Measurements from ENCODE around the gene CCDC13. TPM values are rescaled to one million over a fixed set of nuclear protein-coding genes. Genes with fewer than 3 reads are reported as not detected.

The CCDC13 gene
- total RNA-seq, 1 donor from 2014 or later = not detected

- no peak for ATAC-seq
These were observed 40.1 kb downstream of the CCDC13 start for GRCh38 chr3:42732829-42733459.

DNA sequence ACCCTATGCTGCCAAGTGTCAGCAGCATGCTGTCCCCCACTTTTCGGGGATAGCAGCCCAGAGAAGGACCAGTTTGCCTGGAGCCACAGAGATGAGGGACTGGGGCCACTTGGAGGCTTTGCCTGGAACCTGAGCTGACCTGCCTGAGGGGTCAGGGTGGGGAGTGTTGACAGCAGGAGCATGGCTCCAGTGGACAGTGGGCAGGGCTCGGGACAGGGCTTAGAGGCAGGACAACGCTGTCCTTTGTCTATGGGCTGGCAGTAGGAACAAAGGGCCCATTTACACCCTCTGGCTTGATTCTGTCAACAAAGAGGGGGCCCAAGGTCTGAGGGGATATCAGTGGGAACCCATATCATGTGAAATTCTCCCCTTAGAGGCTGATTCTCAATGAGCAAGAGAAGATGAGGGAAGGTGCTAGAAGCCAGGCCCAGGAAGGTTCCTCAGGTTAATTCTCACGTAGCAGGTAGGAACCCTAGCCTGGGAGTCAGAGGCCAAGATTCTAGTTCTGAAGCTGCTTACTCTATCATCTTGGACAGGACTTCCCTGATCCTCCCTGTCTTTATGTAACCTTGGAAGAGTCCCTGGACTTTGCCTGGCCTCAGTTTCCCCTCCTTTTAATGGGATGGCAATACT lies 40.7 kb downstream of the CCDC13 start:
- no peak for ATAC-seq

- ATAC-seq = no peak
These were observed 41.4 kb downstream of the CCDC13 start for GRCh38 chr3:42731476-42732195.

DNA sequence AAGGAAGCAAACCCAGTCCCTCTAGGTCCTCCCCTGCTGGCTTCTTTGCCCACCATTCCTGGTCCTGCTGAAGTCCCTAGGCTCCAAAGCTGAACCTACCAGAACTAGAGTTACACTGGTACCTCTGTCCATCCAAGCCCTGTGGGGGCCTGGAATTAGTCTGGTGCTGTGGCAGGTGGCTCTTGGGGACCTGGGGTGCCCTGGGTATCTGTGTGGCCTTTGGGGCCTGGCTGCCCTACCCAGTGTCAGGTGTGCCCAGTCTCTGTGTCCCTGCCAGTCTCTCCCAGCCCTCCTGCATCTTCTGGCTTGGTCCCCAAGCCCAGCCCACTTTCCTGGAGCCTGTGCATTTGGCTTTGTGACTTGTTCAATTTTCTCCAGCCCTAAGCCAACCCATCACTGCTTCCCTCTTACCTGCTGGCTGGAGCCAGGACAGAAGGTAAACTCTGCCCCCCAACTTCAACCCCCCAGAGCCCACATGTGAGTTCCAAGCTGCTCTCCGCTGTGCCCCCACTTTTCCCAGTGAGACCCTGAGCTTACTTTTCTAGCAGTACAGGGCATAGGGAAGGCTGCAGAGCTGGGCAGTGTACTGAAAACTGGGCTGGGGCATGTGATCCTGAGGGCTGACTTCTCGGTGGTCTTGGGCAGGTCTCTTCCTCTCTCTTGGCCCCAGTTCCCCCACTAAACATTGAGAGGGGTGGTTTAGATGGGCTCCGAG lies 42.2 kb downstream of the CCDC13 start:
- no peak for ATAC-seq

- no peak for ATAC-seq
These were observed 42.8 kb downstream of the CCDC13 start for GRCh38 chr3:42730294-42730693.

GRCh38 chr3:42729404-42730145 lies 43.5 kb downstream of the CCDC13 start:
- no peak for ATAC-seq

DNA sequence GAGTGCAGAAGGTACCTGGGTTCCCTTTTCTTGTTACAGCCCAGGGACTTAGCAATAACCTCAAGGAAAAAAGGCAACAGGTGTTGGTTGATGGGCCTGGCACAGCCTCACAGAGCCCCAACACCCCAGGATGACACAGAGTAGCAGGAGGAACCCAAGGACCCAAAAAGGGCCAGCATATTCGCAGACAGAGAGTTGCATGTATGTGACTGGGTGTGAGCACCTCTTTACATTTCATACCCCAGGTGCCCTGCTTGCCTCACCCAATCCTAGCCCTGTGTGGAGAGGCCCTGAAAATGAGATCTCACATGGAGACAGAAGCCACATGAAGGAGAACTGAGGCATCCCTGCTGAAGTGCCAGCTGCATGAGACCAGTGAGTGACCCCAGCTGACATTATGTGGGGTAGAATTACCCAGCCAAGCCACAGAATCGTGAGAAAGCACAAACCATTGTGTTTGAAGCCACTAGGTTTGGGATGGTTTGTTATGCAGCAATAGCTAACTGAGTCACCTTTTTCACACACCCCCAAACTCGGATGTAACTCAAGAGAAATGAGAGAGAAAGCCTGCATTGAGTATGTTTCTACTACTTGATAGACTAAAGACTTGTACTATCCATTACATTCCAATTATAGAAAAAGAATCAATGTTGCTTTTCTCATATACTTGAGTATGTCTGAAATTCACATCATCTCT lies 44.2 kb downstream of the CCDC13 start:
- ATAC-seq = no peak

GRCh38 chr3:42728056-42728455 lies 45.0 kb downstream of the CCDC13 start:
- ATAC-seq = no peak

DNA sequence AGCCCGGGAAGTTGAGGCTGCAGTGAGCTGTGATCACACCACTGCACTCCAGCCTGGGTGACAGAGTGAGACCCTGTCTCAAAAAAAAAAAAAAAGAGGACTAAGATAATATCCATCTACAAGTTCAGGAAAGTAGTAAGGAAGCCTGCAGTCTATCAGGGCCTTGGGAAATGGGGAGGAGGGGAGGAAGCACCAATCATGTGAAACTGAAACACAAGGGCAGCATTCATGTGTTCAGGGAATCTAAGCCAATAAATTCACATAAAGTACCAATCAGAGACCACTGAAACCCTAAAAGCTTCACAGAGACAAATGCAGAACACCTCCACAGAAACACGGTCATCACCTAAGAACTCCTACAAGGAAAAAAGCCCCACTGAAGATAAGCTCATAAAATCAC lies 47.6 kb downstream of the CCDC13 start:
- ATAC-seq = no peak

- ATAC-seq = no peak
These were observed 49.8 kb downstream of the CCDC13 start for GRCh38 chr3:42723219-42723618.

Other genes with a start within 250 kb of the CCDC13 start
- gene SEC22C, start 191.3 kb downstream of the CCDC13 start, total RNA-seq = 17.4 TPM
- 20.2 TPM for gene SS18L2, start 182.4 kb downstream of the CCDC13 start, total RNA-seq
- gene NKTR, start 172.6 kb downstream of the CCDC13 start, total RNA-seq = 25.4 TPM
- 3.7 TPM for gene ZBTB47, start 119.6 kb downstream of the CCDC13 start, total RNA-seq
- gene KLHL40, start 87.7 kb downstream of the CCDC13 start, total RNA-seq = not detected
- gene HHATL, start 70.5 kb downstream of the CCDC13 start, total RNA-seq = not detected
- gene HIGD1A, start 31.2 kb upstream of the CCDC13 start, total RNA-seq = 114 TPM
- 1.1 TPM for gene ACKR2, start 36.2 kb upstream of the CCDC13 start, total RNA-seq
- not detected for gene CYP8B1, start 102.6 kb upstream of the CCDC13 start, total RNA-seq
- gene ZNF662, start 132.9 kb upstream of the CCDC13 start, total RNA-seq = 3.8 TPM
- gene GASK1A, start 206.1 kb upstream of the CCDC13 start, total RNA-seq = 2.9 TPM